Mononuclear cell (primary cell): ENCODE data around the gene SELENON. TPM values are rescaled to one million over a fixed set of nuclear protein-coding genes. Genes with fewer than 3 reads are reported as not detected.
"Not testable (repeated sequence)": the region's sequence is repeated elsewhere in the genome, so short reads cannot be mapped to it uniquely, and the experiment has no call there.

ENCODE experiments used
- H3K27me3 ChIP-seq: 2 replicates; pipeline ENCODE4 v1.6.0; 2011; ENCODE audit warnings: low read length, control low read depth; ENCODE audit not compliant: insufficient read depth
- H3K4me1 ChIP-seq: 2 replicates; pipeline ENCODE4 v1.5.1; 2011; ENCODE audit warnings: mild to moderate bottlenecking, low read length, control low read depth; ENCODE audit not compliant: insufficient read depth
- H3K4me3 ChIP-seq: 2 replicates; pipeline ENCODE4 v1.5.1; 2011; ENCODE audit warnings: mild to moderate bottlenecking, low read length, moderate library complexity
- H3K9me3 ChIP-seq: 2 replicates; pipeline ENCODE4 v1.5.1; 2011; ENCODE audit warnings: low read depth, mild to moderate bottlenecking, control low read depth, low read length
- total RNA-seq: library from RNA; depleted of rRNA; stranded (reverse); fragments of >200 nt; gene quantifications from one replicate; pipeline ENCODE4 v1.2.3, GENCODE V29; 2012

SELENON gene
- total RNA-seq, 1 donor = 13.4 TPM

- Histone ChIP-seq H3K4me3 (peak overlapping the region; percentile 95), H3K27me3 (no peaks in the 10 kb centered on the region), H3K4me1 (peaks cover 33% of the 10 kb centered on the region), H3K9me3 (no peaks in the 10 kb centered on the region)
Observed at GRCh38 chr1:25820247-25821111, 20.5 kb downstream of the SELENON start.

GRCh38 chr1:25821112-25821476 lies 21.1 kb downstream of the SELENON start:
- Histone ChIP-seq H3K9me3 (no peaks in the 10 kb centered on the region), H3K4me3 (peak overlapping the region; percentile 95), H3K4me1 (peaks cover 33% of the 10 kb centered on the region), H3K27me3 (no peaks in the 10 kb centered on the region)

GRCh38 chr1:25821630-25822091 lies 21.7 kb downstream of the SELENON start:
- H3K9me3 ChIP-seq = no peaks in the 10 kb centered on the region
- no peaks in the 10 kb centered on the region for H3K27me3 ChIP-seq
- peaks cover 33% of the 10 kb centered on the region for H3K4me1 ChIP-seq
- no peak overlapping the region for H3K4me3 ChIP-seq

GRCh38 chr1:25825605-25826004 lies 25.6 kb downstream of the SELENON start:
- Histone ChIP-seq H3K9me3 (no peaks in the 10 kb centered on the region), H3K4me1 (peaks cover 16% of the 10 kb centered on the region), H3K27me3 (no peaks in the 10 kb centered on the region), H3K4me3 (no peak overlapping the region)

- Histone ChIP-seq H3K4me1 (peaks cover 6% of the 10 kb centered on the region), H3K4me3 (no peak overlapping the region), H3K9me3 (no peaks in the 10 kb centered on the region), H3K27me3 (no peaks in the 10 kb centered on the region)
Observed at GRCh38 chr1:25826571-25826970, 26.6 kb downstream of the SELENON start.

- Histone ChIP-seq H3K9me3 (no peaks in the 10 kb centered on the region), H3K4me3 (no peak overlapping the region), H3K27me3 (no peaks in the 10 kb centered on the region)
Observed at GRCh38 chr1:25828491-25828890, 28.5 kb downstream of the SELENON start.

GRCh38 chr1:25829046-25829445 lies 29.1 kb downstream of the SELENON start:
- H3K4me1 ChIP-seq = no peaks in the 10 kb centered on the region
- no peaks in the 10 kb centered on the region for H3K9me3 ChIP-seq
- H3K27me3 ChIP-seq = no peaks in the 10 kb centered on the region
- no peak overlapping the region for H3K4me3 ChIP-seq

More at GRCh38 chr1:25828491-25828890, 28.5 kb downstream of the SELENON start:
- no peaks in the 10 kb centered on the region for H3K4me1 ChIP-seq

- Histone ChIP-seq H3K9me3 (no peaks in the 10 kb centered on the region), H3K27me3 (no peaks in the 10 kb centered on the region), H3K4me1 (no peaks in the 10 kb centered on the region), H3K4me3 (no peak overlapping the region)
Observed at GRCh38 chr1:25831569-25832196, 31.7 kb downstream of the SELENON start.

- Histone ChIP-seq H3K4me3 (no peak overlapping the region), H3K4me1 (no peaks in the 10 kb centered on the region), H3K27me3 (no peaks in the 10 kb centered on the region), H3K9me3 (no peaks in the 10 kb centered on the region)
Observed at GRCh38 chr1:25832336-25833037, 32.5 kb downstream of the SELENON start.

- Histone ChIP-seq H3K4me1 (no peaks in the 10 kb centered on the region), H3K9me3 (no peaks in the 10 kb centered on the region), H3K27me3 (no peaks in the 10 kb centered on the region), H3K4me3 (no peak overlapping the region)
Observed at GRCh38 chr1:25833158-25833557, 33.2 kb downstream of the SELENON start.

GRCh38 chr1:25834894-25835293 lies 34.9 kb downstream of the SELENON start:
- H3K27me3 ChIP-seq = no peaks in the 10 kb centered on the region
- no peaks in the 10 kb centered on the region for H3K4me1 ChIP-seq
- no peak overlapping the region for H3K4me3 ChIP-seq
- no peaks in the 10 kb centered on the region for H3K9me3 ChIP-seq

GRCh38 chr1:25836695-25837094 lies 36.7 kb downstream of the SELENON start:
- Histone ChIP-seq H3K9me3 (no peaks in the 10 kb centered on the region), H3K27me3 (no peaks in the 10 kb centered on the region), H3K4me3 (no peak overlapping the region), H3K4me1 (no peaks in the 10 kb centered on the region)

GRCh38 chr1:25837262-25837875 lies 37.4 kb downstream of the SELENON start:
- Histone ChIP-seq H3K27me3 (no peaks in the 10 kb centered on the region), H3K4me3 (no peak overlapping the region), H3K4me1 (no peaks in the 10 kb centered on the region), H3K9me3 (no peaks in the 10 kb centered on the region)

GRCh38 chr1:25839808-25840207 lies 39.8 kb downstream of the SELENON start:
- not testable (repeated sequence) for H3K4me3 ChIP-seq, H3K27me3 ChIP-seq, H3K9me3 ChIP-seq, H3K4me1 ChIP-seq

GRCh38 chr1:25843483-25843882 lies 43.5 kb downstream of the SELENON start:
- H3K4me3 ChIP-seq = no peak overlapping the region
- H3K4me1 ChIP-seq = peaks cover 4% of the 10 kb centered on the region
- H3K27me3 ChIP-seq = no peaks in the 10 kb centered on the region
- no peaks in the 10 kb centered on the region for H3K9me3 ChIP-seq
